Activated T-helper 17 cell treated with anti-CD3 and anti-CD28 coated beads, Interleukin-2, amount 50 U/mL, for 72 hours (primary cell): ENCODE data around the gene RAB40A. TPM values are rescaled to one million over a fixed set of nuclear protein-coding genes. Genes with fewer than 3 reads are reported as not detected.

Experiments used
- ATAC-seq: fragments of 150-1000 bp; cut with Tn5 transposase; replicated peaks from 2 replicates; pipeline ENCODE4 v1.10.0; 2021; ENCODE audit warnings: mild to moderate bottlenecking, moderate library complexity
- H3K27ac Mint-ChIP-seq: one replicate; pipeline ENCODE4 v1.8.0; 2022; ENCODE audit warnings: mixed read lengths
- H3K27me3 Mint-ChIP-seq: one replicate; pipeline ENCODE4 v1.8.0; 2022; ENCODE audit warnings: mixed read lengths
- H3K36me3 Mint-ChIP-seq: one replicate; pipeline ENCODE4 v1.8.0; 2022; ENCODE audit warnings: low read depth, mild to moderate bottlenecking, mixed read lengths
- H3K4me1 Mint-ChIP-seq: one replicate; pipeline ENCODE4 v1.8.0; 2022; ENCODE audit warnings: mixed read lengths
- H3K4me3 Mint-ChIP-seq: one replicate; pipeline ENCODE4 v1.8.0; 2022; ENCODE audit warnings: mild to moderate bottlenecking, mixed read lengths
- H3K9me3 Mint-ChIP-seq: one replicate; pipeline ENCODE4 v1.8.0; 2022; ENCODE audit warnings: mixed read lengths
- total RNA-seq, 2 donors: library from RNA; stranded (reverse); gene quantifications; one replicate each; pipeline ENCODE4 v1.2.3, GENCODE V29; 2022

The RAB40A gene, protein sequence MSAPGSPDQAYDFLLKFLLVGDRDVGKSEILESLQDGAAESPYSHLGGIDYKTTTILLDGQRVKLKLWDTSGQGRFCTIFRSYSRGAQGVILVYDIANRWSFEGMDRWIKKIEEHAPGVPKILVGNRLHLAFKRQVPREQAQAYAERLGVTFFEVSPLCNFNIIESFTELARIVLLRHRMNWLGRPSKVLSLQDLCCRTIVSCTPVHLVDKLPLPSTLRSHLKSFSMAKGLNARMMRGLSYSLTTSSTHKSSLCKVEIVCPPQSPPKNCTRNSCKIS
- under 1 TPM; 0.26 to 0.45 TPM for total RNA-seq

DNA sequence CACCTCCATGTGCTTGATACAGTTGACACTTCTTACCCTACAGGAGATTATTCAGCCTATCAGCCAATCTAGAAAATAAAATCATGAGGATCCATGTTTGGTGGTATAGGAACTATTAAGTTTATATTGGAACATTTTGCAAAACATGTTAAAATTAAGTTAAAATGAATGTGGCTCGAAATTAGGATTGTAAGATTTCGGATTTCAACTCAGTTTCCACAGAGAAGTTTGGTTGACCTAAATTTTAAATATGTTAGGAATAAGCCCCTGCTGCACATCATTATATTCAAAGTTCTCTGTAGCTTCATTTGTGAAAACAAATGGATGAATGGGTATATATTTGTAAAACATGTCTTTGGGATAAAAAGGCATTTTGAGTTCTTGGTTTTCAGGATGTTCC is at the start of gene RAB40A:
TSS of gene RAB40A (minus strand) at position 101 of the 400 bp plus-strand sequence. CDS start 18,733 bp downstream, outside the sequence.
- H3K4me1 Mint-ChIP-seq = no peaks in the 10 kb centered on the region
- H3K36me3 Mint-ChIP-seq = no peaks in the 10 kb centered on the region
- no peak within 1 kb of the TSS for H3K27ac Mint-ChIP-seq
- no peak for ATAC-seq
- no peak within 1 kb of the TSS for H3K4me3 Mint-ChIP-seq
- no peaks in the 10 kb centered on the region for H3K9me3 Mint-ChIP-seq
- H3K27me3 Mint-ChIP-seq = no peaks in the 10 kb centered on the region

- Mint-ChIP-seq H3K9me3 (no peaks in the 10 kb centered on the region), H3K27ac (no peak overlapping the region), H3K36me3 (no peaks in the 10 kb centered on the region), H3K4me1 (no peaks in the 10 kb centered on the region), H3K27me3 (peaks cover 3% of the 10 kb centered on the region), H3K4me3 (no peak overlapping the region)
- ATAC-seq = no peak
Measured at GRCh38 chrX:103565752-103566151, 46.5 kb upstream of the RAB40A start.

DNA sequence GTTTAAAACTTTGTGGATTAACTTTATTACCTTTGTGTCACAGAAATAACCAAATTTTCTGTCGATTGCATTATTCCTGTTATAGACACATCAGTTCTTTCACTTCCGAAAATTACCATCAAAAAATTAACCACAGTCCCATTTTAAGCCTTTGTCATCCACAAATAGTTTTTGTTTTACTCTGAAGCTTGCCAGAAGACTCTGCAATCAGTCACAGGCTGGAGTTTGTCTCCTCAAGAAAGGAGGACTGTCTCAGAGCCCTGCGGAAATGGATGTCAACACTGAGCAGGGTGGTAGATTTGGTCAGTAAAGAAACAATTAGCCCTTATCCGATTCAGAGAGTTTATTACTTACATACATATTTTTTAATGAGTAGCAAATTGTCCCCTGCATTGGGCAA is 45.9 kb upstream of the RAB40A start:
- peaks cover 3% of the 10 kb centered on the region for H3K27me3 Mint-ChIP-seq
- no peaks in the 10 kb centered on the region for H3K9me3 Mint-ChIP-seq
- H3K4me1 Mint-ChIP-seq = no peaks in the 10 kb centered on the region
- ATAC-seq = no peak
- H3K36me3 Mint-ChIP-seq = no peaks in the 10 kb centered on the region
- H3K4me3 Mint-ChIP-seq = no peak overlapping the region
- no peak overlapping the region for H3K27ac Mint-ChIP-seq

DNA sequence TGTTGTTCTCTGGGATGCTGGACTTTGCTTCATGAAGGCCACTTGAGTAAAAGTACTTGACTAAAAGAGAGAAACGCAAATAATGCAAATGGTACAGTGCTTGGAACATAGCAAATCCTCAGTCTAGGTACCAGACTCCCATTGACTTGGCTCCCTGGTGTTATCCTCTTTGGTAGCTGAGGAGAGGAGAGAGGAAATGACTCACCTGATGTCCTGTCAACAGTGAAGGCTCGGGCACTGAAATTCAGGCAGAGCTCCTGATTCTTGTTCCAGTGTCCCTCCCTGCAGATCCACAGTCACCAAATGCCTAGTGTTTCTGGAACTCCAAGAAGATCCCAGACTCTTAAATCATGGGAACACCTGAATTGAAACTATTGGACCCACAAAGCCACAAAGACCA is 43.5 kb upstream of the RAB40A start:
- Mint-ChIP-seq H3K4me1 (no peaks in the 10 kb centered on the region), H3K27me3 (peaks cover 3% of the 10 kb centered on the region), H3K4me3 (no peak overlapping the region), H3K9me3 (no peaks in the 10 kb centered on the region), H3K36me3 (no peaks in the 10 kb centered on the region), H3K27ac (no peak overlapping the region)
- ATAC-seq = no peak

DNA sequence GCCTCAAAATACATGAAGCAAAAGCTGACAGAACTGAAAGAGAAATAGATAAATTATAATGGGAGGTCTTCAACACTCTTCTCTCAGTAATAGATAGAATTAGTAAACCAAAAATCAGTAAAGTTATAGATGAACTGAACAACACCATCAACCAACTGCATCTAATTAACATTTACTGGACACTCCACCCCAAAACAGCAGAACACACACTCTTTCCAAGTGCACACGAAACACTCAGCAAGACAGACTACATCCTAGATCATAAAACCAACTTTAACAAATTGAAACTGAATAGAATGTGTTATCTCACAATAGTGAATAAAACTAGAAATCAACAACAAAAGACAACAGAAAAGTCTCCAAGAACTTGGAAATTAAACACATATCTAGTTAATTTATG is 41.0 kb upstream of the RAB40A start:
- Mint-ChIP-seq H3K4me1 (no peaks in the 10 kb centered on the region), H3K36me3 (no peaks in the 10 kb centered on the region), H3K9me3 (no peaks in the 10 kb centered on the region), H3K27me3 (peaks cover 3% of the 10 kb centered on the region), H3K4me3 (no peak overlapping the region), H3K27ac (no peak overlapping the region)
- ATAC-seq = no peak

GRCh38 chrX:103556963-103557612 is 37.8 kb upstream of the RAB40A start:
- H3K36me3 Mint-ChIP-seq = no peaks in the 10 kb centered on the region
- H3K27me3 Mint-ChIP-seq = no peaks in the 10 kb centered on the region
- H3K9me3 Mint-ChIP-seq = no peaks in the 10 kb centered on the region
- H3K27ac Mint-ChIP-seq = no peak overlapping the region
- ATAC-seq = no peak
- no peaks in the 10 kb centered on the region for H3K4me1 Mint-ChIP-seq
- H3K4me3 Mint-ChIP-seq = no peak overlapping the region

DNA sequence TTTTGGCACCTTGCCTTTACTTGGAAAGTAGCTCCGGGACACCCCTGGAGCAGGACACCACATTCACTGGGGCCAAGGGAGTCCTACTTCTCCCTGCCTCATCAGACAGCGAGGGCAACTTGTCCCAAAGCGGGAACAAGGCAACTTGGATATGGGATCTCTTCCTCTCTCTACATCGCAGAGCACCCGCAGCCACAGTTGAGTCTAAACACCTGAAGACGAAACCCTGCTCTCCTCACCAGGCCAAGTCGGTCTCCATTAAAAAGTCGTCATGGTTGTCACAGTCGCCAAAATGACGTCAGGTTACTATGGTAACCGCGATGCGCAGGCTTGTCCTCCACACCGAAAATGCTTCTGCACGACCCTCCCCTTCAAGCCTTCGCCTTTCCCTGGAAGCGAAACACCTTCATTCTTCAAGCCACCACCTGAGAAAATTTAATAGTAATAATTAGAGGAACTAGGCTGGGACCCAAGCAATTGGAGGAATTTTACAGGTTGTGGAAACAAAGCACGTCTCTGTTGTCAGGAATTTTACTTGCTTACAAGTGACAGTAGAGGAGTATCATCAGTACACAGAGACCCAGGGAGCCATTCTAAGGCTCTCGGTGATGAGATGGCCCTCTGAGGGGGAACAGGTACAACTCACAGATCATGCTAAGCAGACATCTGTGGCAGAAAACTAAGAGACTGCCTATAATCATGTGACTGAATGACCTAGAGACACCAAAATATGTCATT is 35.6 kb upstream of the RAB40A start:
- H3K9me3 Mint-ChIP-seq = no peaks in the 10 kb centered on the region
- peak; percentile 82 for ATAC-seq
- H3K27me3 Mint-ChIP-seq = no peaks in the 10 kb centered on the region
- peak overlapping the region; percentile 94 for H3K27ac Mint-ChIP-seq
- H3K4me1 Mint-ChIP-seq = no peaks in the 10 kb centered on the region
- no peaks in the 10 kb centered on the region for H3K36me3 Mint-ChIP-seq
- H3K4me3 Mint-ChIP-seq = peak overlapping the region; percentile 88

GRCh38 chrX:103552236-103552635 is 32.9 kb upstream of the RAB40A start:
- Mint-ChIP-seq H3K4me3 (no peak overlapping the region), H3K36me3 (no peaks in the 10 kb centered on the region), H3K4me1 (no peaks in the 10 kb centered on the region), H3K9me3 (no peaks in the 10 kb centered on the region), H3K27me3 (no peaks in the 10 kb centered on the region), H3K27ac (no peak overlapping the region)
- ATAC-seq = no peak

DNA sequence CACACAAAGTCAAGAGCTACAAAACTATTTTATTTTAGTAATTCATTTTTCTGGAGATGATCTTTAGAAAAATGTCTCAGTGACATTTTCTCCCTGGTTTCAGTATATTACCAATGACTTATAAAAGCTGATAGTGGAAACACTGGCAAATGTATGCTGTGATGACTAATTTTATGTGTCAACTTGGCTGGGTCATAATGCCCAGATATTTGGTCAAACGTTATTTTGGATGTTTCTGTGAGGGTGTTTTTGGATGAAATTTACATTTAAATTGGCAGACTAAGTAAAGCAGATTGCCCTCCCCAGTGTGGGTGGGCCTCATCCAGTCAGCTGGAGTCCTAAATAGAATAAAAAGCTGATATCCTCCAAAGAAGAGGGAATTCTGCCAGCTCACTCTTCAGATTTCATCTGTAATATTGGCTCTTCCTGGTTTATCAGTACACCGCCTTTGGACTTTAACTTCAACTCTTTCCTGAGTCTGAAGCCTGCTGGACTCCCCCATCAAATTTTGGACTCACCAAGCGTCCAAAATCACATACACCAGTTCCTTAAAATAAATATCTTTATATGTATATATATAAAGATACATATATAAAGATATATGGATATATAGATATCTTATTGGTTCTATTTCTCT is 31.2 kb upstream of the RAB40A start:
- no peak overlapping the region for H3K4me3 Mint-ChIP-seq
- H3K27ac Mint-ChIP-seq = no peak overlapping the region
- H3K36me3 Mint-ChIP-seq = no peaks in the 10 kb centered on the region
- no peaks in the 10 kb centered on the region for H3K9me3 Mint-ChIP-seq
- H3K4me1 Mint-ChIP-seq = no peaks in the 10 kb centered on the region
- ATAC-seq = no peak
- H3K27me3 Mint-ChIP-seq = no peaks in the 10 kb centered on the region

GRCh38 chrX:103549916-103550315 is 30.6 kb upstream of the RAB40A start:
- no peak for ATAC-seq

GRCh38 chrX:103540145-103540544 is 20.9 kb upstream of the RAB40A start:
- Mint-ChIP-seq H3K27me3 (no peaks in the 10 kb centered on the region), H3K4me3 (no peak overlapping the region), H3K9me3 (no peaks in the 10 kb centered on the region), H3K36me3 (no peaks in the 10 kb centered on the region), H3K27ac (no peak overlapping the region), H3K4me1 (no peaks in the 10 kb centered on the region)
- no peak for ATAC-seq

More at GRCh38 chrX:103549916-103550315, 30.6 kb upstream of the RAB40A start:
- no peaks in the 10 kb centered on the region for H3K4me1 Mint-ChIP-seq
- H3K9me3 Mint-ChIP-seq = no peaks in the 10 kb centered on the region
- H3K27ac Mint-ChIP-seq = no peak overlapping the region
- no peak overlapping the region for H3K4me3 Mint-ChIP-seq
- H3K27me3 Mint-ChIP-seq = no peaks in the 10 kb centered on the region
- no peaks in the 10 kb centered on the region for H3K36me3 Mint-ChIP-seq

- no peaks in the 10 kb centered on the region for H3K4me1 Mint-ChIP-seq
- no peaks in the 10 kb centered on the region for H3K36me3 Mint-ChIP-seq
- no peak overlapping the region for H3K27ac Mint-ChIP-seq
- H3K4me3 Mint-ChIP-seq = no peak overlapping the region
- no peaks in the 10 kb centered on the region for H3K9me3 Mint-ChIP-seq
- no peaks in the 10 kb centered on the region for H3K27me3 Mint-ChIP-seq
- no peak for ATAC-seq
Measured at GRCh38 chrX:103539695-103540094, 20.4 kb upstream of the RAB40A start.

DNA sequence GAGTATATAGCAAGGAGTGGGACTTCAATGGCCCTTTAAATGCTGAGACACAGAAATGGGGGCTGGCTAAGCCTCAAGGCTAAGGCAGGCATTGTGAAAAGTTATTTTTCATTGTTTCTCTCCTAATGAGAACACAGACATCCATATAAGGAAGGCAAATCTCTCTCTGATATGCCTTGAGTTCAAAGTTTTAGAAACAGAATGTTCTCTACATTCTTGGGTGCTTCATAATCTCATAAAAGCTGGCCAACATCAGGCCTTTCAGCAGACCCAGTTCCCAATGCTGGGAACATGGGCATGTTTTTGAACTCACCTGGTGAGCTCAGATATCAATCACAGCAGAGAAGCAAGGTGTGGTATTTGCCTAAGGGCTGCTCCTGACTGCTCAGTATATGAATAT is 19.4 kb upstream of the RAB40A start:
- Mint-ChIP-seq H3K27ac (no peak overlapping the region), H3K4me1 (no peaks in the 10 kb centered on the region), H3K36me3 (no peaks in the 10 kb centered on the region), H3K27me3 (no peaks in the 10 kb centered on the region), H3K9me3 (no peaks in the 10 kb centered on the region), H3K4me3 (no peak overlapping the region)
- ATAC-seq = no peak

DNA sequence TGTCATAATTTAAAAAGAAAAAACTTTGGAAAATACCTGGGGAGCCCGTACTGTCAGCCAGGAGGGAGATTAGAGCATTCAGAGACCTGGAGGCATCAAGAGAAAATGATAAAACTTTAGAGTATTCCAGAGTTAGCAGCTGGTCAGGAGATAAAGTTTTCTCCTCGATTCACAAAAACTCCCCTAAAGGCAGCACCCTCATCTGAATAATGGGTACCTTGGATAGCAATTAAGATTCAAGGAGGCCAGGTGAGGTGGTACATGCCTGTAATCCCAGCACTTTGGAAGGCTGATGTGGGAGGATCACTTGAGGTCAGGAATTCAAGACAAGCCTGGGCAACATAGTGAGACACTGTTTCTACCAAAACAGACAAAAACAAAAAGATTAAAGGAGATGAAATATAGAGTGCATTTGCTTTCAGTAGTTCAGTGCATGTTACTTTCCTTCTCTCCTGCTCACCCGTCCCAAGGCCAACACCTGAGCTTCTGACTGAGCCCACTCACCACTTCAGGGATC is 18.6 kb upstream of the RAB40A start:
- Mint-ChIP-seq H3K4me3 (no peak overlapping the region), H3K27me3 (no peaks in the 10 kb centered on the region), H3K9me3 (no peaks in the 10 kb centered on the region), H3K4me1 (no peaks in the 10 kb centered on the region), H3K27ac (no peak overlapping the region), H3K36me3 (no peaks in the 10 kb centered on the region)
- no peak for ATAC-seq
